Activated T-cell treated with anti-CD3 and anti-CD28 coated beads, Interleukin-2, amount 50 U/mL, for 24 hours (primary cell): Measurements from ENCODE around the gene FAM114A2.

ENCODE experiments used
- DNase-seq: peaks from one replicate; pipeline ENCODE4 v3.0.0-alpha.2; 2020
- H3K27ac Mint-ChIP-seq: 2 replicates; pipeline ENCODE4 v1.8.0; 2020; ENCODE audit warnings: mild to moderate bottlenecking, mixed read lengths
- H3K27me3 Mint-ChIP-seq: 2 replicates; pipeline ENCODE4 v1.8.0; 2020; ENCODE audit warnings: mixed read lengths
- H3K36me3 Mint-ChIP-seq: 2 replicates; pipeline ENCODE4 v1.8.0; 2020; ENCODE audit warnings: low read depth, mixed read lengths
- H3K4me1 Mint-ChIP-seq: 2 replicates; pipeline ENCODE4 v1.8.0; 2020; ENCODE audit warnings: low read depth, mixed read lengths
- H3K4me3 Mint-ChIP-seq: 2 replicates; pipeline ENCODE4 v1.8.0; 2020; ENCODE audit warnings: mild to moderate bottlenecking, moderate library complexity, mixed read lengths
- H3K9me3 Mint-ChIP-seq: 2 replicates; pipeline ENCODE4 v1.8.0; 2020; ENCODE audit warnings: mixed read lengths

Gene FAM114A2

GRCh38 chr5:154060606-154061005 lies 21.9 kb upstream of the FAM114A2 start:
- Mint-ChIP-seq H3K9me3 (no peaks in the 10 kb centered on the region), H3K27ac (no peak overlapping the region), H3K36me3 (peaks cover 12% of the 10 kb centered on the region), H3K27me3 (no peaks in the 10 kb centered on the region), H3K4me1 (peaks cover 19% of the 10 kb centered on the region), H3K4me3 (no peak overlapping the region)
- DNase-seq: no peak

- H3K27me3 Mint-ChIP-seq: no peaks in the 10 kb centered on the region
- no peak overlapping the region for H3K27ac Mint-ChIP-seq
- no peak for DNase-seq
- peaks cover 23% of the 10 kb centered on the region for H3K4me1 Mint-ChIP-seq
- no peak overlapping the region for H3K4me3 Mint-ChIP-seq
- no peaks in the 10 kb centered on the region for H3K9me3 Mint-ChIP-seq
- H3K36me3 Mint-ChIP-seq: peaks cover 21% of the 10 kb centered on the region
These were observed 20.9 kb upstream of the FAM114A2 start for GRCh38 chr5:154059583-154059982.

- peaks cover 23% of the 10 kb centered on the region for H3K4me1 Mint-ChIP-seq
- H3K9me3 Mint-ChIP-seq: no peaks in the 10 kb centered on the region
- peak overlapping the region; percentile 5 for H3K27ac Mint-ChIP-seq
- no peak for DNase-seq
- H3K27me3 Mint-ChIP-seq: no peaks in the 10 kb centered on the region
- H3K4me3 Mint-ChIP-seq: no peak overlapping the region
- H3K36me3 Mint-ChIP-seq: peaks cover 26% of the 10 kb centered on the region
These were observed 20.3 kb upstream of the FAM114A2 start for GRCh38 chr5:154059039-154059430.

GRCh38 chr5:154058055-154059038 lies 19.6 kb upstream of the FAM114A2 start:
- H3K4me3 Mint-ChIP-seq: no peak overlapping the region
- H3K27me3 Mint-ChIP-seq: no peaks in the 10 kb centered on the region
- no peak overlapping the region for H3K27ac Mint-ChIP-seq
- DNase-seq: no peak
- H3K9me3 Mint-ChIP-seq: no peaks in the 10 kb centered on the region
- H3K4me1 Mint-ChIP-seq: peaks cover 30% of the 10 kb centered on the region
- H3K36me3 Mint-ChIP-seq: peaks cover 33% of the 10 kb centered on the region

- Mint-ChIP-seq H3K27ac (no peak overlapping the region), H3K4me3 (no peak overlapping the region), H3K4me1 (peaks cover 38% of the 10 kb centered on the region), H3K36me3 (peaks cover 63% of the 10 kb centered on the region), H3K9me3 (no peaks in the 10 kb centered on the region), H3K27me3 (no peaks in the 10 kb centered on the region)
- no peak for DNase-seq
These were observed 16.5 kb upstream of the FAM114A2 start for GRCh38 chr5:154055201-154055600.

GRCh38 chr5:154053468-154053867 lies 14.8 kb upstream of the FAM114A2 start:
- Mint-ChIP-seq H3K36me3 (peaks cover 74% of the 10 kb centered on the region), H3K4me3 (no peak overlapping the region), H3K27me3 (no peaks in the 10 kb centered on the region), H3K27ac (no peak overlapping the region), H3K4me1 (peaks cover 39% of the 10 kb centered on the region), H3K9me3 (no peaks in the 10 kb centered on the region)
- no peak for DNase-seq

GRCh38 chr5:154049636-154050035 lies 10.9 kb upstream of the FAM114A2 start:
- peaks cover 83% of the 10 kb centered on the region for H3K36me3 Mint-ChIP-seq
- no peaks in the 10 kb centered on the region for H3K9me3 Mint-ChIP-seq
- H3K4me1 Mint-ChIP-seq: peaks cover 54% of the 10 kb centered on the region
- DNase-seq: no peak
- peak overlapping the region; percentile 38 for H3K27ac Mint-ChIP-seq
- no peak overlapping the region for H3K4me3 Mint-ChIP-seq
- no peaks in the 10 kb centered on the region for H3K27me3 Mint-ChIP-seq

- Mint-ChIP-seq H3K4me3 (no peak overlapping the region), H3K4me1 (peaks cover 59% of the 10 kb centered on the region)
These were observed 8.6 kb upstream of the FAM114A2 start for GRCh38 chr5:154047324-154047723.

GRCh38 chr5:154046486-154046885 lies 7.8 kb upstream of the FAM114A2 start:
- Mint-ChIP-seq H3K27ac (peak overlapping the region; percentile 82), H3K4me1 (peaks cover 65% of the 10 kb centered on the region), H3K36me3 (peaks cover 72% of the 10 kb centered on the region)

More at GRCh38 chr5:154047324-154047723, 8.6 kb upstream of the FAM114A2 start:
- peak overlapping the region; percentile 82 for H3K27ac Mint-ChIP-seq
- H3K36me3 Mint-ChIP-seq: peaks cover 73% of the 10 kb centered on the region
- H3K9me3 Mint-ChIP-seq: no peaks in the 10 kb centered on the region
- DNase-seq: no peak
- H3K27me3 Mint-ChIP-seq: no peaks in the 10 kb centered on the region

GRCh38 chr5:154044581-154044980 lies 5.9 kb upstream of the FAM114A2 start:
- no peaks in the 10 kb centered on the region for H3K27me3 Mint-ChIP-seq
- peaks cover 59% of the 10 kb centered on the region for H3K36me3 Mint-ChIP-seq
- peaks cover 74% of the 10 kb centered on the region for H3K4me1 Mint-ChIP-seq
- DNase-seq: no peak
- H3K27ac Mint-ChIP-seq: peak overlapping the region; percentile 22
- H3K9me3 Mint-ChIP-seq: no peaks in the 10 kb centered on the region
- H3K4me3 Mint-ChIP-seq: no peak overlapping the region

More at GRCh38 chr5:154046486-154046885, 7.8 kb upstream of the FAM114A2 start:
- Mint-ChIP-seq H3K4me3 (no peak overlapping the region), H3K27me3 (no peaks in the 10 kb centered on the region), H3K9me3 (no peaks in the 10 kb centered on the region)
- DNase-seq: no peak

- H3K4me3 Mint-ChIP-seq: no peak overlapping the region
- no peaks in the 10 kb centered on the region for H3K9me3 Mint-ChIP-seq
- H3K36me3 Mint-ChIP-seq: peaks cover 60% of the 10 kb centered on the region
- H3K27me3 Mint-ChIP-seq: no peaks in the 10 kb centered on the region
- peaks cover 75% of the 10 kb centered on the region for H3K4me1 Mint-ChIP-seq
- peak overlapping the region; percentile 22 for H3K27ac Mint-ChIP-seq
- DNase-seq: no peak
These were observed 5.4 kb upstream of the FAM114A2 start for GRCh38 chr5:154044099-154044498.

- H3K9me3 Mint-ChIP-seq: no peaks in the 10 kb centered on the region
- H3K36me3 Mint-ChIP-seq: peaks cover 69% of the 10 kb centered on the region
- no peak for DNase-seq
- H3K27ac Mint-ChIP-seq: peak overlapping the region; percentile 20
- H3K27me3 Mint-ChIP-seq: no peaks in the 10 kb centered on the region
- no peak overlapping the region for H3K4me3 Mint-ChIP-seq
- peaks cover 74% of the 10 kb centered on the region for H3K4me1 Mint-ChIP-seq
These were observed 4.1 kb upstream of the FAM114A2 start for GRCh38 chr5:154042766-154043165.

- Mint-ChIP-seq H3K4me1 (peaks cover 71% of the 10 kb centered on the region), H3K4me3 (peak overlapping the region; percentile 97), H3K9me3 (no peaks in the 10 kb centered on the region), H3K27ac (peak overlapping the region; percentile 99), H3K27me3 (no peaks in the 10 kb centered on the region), H3K36me3 (peaks cover 42% of the 10 kb centered on the region)
- no peak for DNase-seq
These were observed 734 bp upstream of the FAM114A2 start for GRCh38 chr5:154039458-154039829.

- peaks cover 66% of the 10 kb centered on the region for H3K4me1 Mint-ChIP-seq
- DNase-seq: no peak
- H3K36me3 Mint-ChIP-seq: peaks cover 46% of the 10 kb centered on the region
- peak overlapping the region; percentile 99 for H3K27ac Mint-ChIP-seq
- peak overlapping the region; percentile 97 for H3K4me3 Mint-ChIP-seq
- no peaks in the 10 kb centered on the region for H3K27me3 Mint-ChIP-seq
- H3K9me3 Mint-ChIP-seq: no peaks in the 10 kb centered on the region
These were observed 426 bp downstream of the FAM114A2 start for GRCh38 chr5:154038261-154038706.

GRCh38 chr5:154034944-154035343 lies 3.8 kb downstream of the FAM114A2 start:
- Mint-ChIP-seq H3K36me3 (peaks cover 55% of the 10 kb centered on the region), H3K27ac (no peak overlapping the region), H3K4me3 (no peak overlapping the region), H3K27me3 (no peaks in the 10 kb centered on the region), H3K9me3 (no peaks in the 10 kb centered on the region), H3K4me1 (peaks cover 41% of the 10 kb centered on the region)
- DNase-seq: no peak
